ENCODE data around the gene PTPRR.
"Not testable (repeated sequence)": the region's sequence is repeated elsewhere in the genome, so short reads cannot be mapped to it uniquely, and the experiment has no call there.

Gene PTPRR

DNA sequence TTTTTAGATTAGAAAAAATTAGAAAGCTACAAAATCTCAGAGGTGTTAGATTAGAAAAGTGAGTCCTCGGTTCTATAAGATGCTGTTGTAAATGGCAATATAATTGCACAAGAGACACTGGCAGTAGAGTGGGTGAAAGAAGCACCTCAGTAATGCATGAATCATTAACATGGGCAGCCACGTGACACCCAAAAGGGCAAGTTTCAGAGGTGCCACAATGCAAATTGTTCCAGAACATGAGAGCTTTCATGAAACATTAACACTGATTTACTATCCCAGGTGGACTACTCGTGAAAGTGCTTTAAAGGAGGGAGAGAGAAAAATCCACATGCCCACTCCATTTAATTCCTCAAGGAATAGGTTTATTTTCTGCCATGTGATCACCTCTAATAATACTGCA, 108.4 kb downstream of the PTPRR start:
- Histone ChIP-seq H3K79me2 (no peaks in the 10 kb centered on the region), H3K9me3 (ENCODE audit: control insufficient read depth, low read length) (no peaks in the 10 kb centered on the region), H3K4me2 (ENCODE audit: low read length) (no peak overlapping the region), H3K27ac (no peak overlapping the region), H3K4me1 (no peaks in the 10 kb centered on the region), H3K9ac (no peak overlapping the region), H2AFZ (no peak overlapping the region), H3K27me3 (ENCODE audit: control insufficient read depth, insufficient read depth, low read length) (no peaks in the 10 kb centered on the region), H3K36me3 (ENCODE audit: control insufficient read depth, insufficient read depth, low read length) (no peaks in the 10 kb centered on the region), H3K4me3 (ENCODE audit: low read depth, low read length) (no peak overlapping the region)
- TF ChIP-seq, protein P1, sequence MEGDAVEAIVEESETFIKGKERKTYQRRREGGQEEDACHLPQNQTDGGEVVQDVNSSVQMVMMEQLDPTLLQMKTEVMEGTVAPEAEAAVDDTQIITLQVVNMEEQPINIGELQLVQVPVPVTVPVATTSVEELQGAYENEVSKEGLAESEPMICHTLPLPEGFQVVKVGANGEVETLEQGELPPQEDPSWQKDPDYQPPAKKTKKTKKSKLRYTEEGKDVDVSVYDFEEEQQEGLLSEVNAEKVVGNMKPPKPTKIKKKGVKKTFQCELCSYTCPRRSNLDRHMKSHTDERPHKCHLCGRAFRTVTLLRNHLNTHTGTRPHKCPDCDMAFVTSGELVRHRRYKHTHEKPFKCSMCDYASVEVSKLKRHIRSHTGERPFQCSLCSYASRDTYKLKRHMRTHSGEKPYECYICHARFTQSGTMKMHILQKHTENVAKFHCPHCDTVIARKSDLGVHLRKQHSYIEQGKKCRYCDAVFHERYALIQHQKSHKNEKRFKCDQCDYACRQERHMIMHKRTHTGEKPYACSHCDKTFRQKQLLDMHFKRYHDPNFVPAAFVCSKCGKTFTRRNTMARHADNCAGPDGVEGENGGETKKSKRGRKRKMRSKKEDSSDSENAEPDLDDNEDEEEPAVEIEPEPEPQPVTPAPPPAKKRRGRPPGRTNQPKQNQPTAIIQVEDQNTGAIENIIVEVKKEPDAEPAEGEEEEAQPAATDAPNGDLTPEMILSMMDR (IDR thresholded peaks at IDR 0.05) = no peak

DNA sequence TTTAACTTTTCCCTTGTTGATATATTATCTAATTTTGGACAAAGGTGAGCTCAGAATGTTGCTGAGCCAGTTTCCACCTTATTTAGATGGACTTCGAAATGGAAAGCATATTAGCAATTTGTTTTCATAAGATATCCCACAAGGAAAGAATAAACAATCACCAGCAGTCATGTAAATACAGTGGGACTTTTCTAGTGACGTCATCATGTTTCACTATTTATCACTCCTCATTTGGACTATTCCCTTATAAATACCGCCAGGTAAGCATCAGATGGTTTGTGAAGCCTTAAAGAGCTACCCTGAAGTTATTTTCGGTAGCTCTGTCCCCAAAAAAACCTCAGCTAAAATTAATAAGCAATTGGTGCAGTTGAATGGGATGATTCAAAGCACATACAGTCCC, 110.7 kb downstream of the PTPRR start:
- TF ChIP-seq, protein P1 (IDR thresholded peaks at IDR 0.05) = no peak
- Histone ChIP-seq H3K27ac (no peak overlapping the region), H3K4me3 (ENCODE audit: low read depth, low read length) (no peak overlapping the region)

DNA sequence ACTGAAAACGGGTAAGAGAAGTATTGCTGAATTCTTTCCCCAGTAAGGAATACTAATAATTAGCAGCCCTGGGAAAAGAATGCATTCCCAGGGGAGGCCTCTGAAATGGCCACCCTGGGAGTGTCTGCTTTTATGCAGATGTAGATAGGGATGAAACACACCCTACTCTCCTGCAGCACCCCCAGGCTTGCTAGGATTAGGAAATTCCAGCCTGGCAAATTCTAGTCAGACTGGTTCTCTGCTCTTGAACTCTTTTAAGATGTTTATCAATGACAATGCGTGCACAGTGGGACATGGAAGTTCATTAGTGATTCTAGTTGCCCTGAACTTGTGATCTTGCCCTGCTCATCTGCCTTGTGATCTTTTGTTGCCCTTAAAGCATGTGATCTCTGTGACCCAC, 112.5 kb downstream of the PTPRR start:
- not testable (repeated sequence) for H3K9ac ChIP-seq; H3K4me3 ChIP-seq (ENCODE audit: low read depth, low read length); H2AFZ ChIP-seq; H3K4me2 ChIP-seq (ENCODE audit: low read length); H3K36me3 ChIP-seq (ENCODE audit: control insufficient read depth, insufficient read depth, low read length); H3K27ac ChIP-seq; H3K4me1 ChIP-seq; H3K79me2 ChIP-seq; H3K27me3 ChIP-seq (ENCODE audit: control insufficient read depth, insufficient read depth, low read length); H3K9me3 ChIP-seq (ENCODE audit: control insufficient read depth, low read length)

More for the DNA sequence above, 110.7 kb downstream of the PTPRR start:
- no peak overlapping the region for H3K4me2 ChIP-seq (ENCODE audit: low read length)
- no peaks in the 10 kb centered on the region for H3K27me3 ChIP-seq (ENCODE audit: control insufficient read depth, insufficient read depth, low read length)
- no peak overlapping the region for H3K9ac ChIP-seq
- H3K4me1 ChIP-seq = no peaks in the 10 kb centered on the region
- no peaks in the 10 kb centered on the region for H3K36me3 ChIP-seq (ENCODE audit: control insufficient read depth, insufficient read depth, low read length)
- H3K79me2 ChIP-seq = no peaks in the 10 kb centered on the region
- no peak overlapping the region for H2AFZ ChIP-seq
- H3K9me3 ChIP-seq (ENCODE audit: control insufficient read depth, low read length) = no peaks in the 10 kb centered on the region

DNA sequence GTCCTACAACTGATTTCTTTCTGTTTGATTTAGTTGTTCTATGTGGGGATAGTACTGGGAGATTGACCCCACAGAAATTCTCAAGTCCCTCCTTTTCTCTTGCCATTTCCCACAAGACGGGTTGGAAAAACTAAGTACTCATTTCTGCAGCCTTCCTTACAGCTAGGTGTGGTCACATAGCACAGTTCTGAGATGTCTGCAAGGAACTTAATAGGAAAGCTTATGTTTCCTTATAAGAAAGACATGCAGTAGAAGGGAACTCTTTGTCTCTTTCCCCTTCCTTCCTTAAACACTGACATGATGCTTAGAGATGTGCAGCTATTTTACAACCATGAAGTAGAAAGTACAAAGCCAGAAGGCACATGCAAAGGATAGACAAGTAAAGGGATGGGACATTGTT, 113.7 kb downstream of the PTPRR start:
- no peak overlapping the region for H3K27ac ChIP-seq
- no peaks in the 10 kb centered on the region for H3K27me3 ChIP-seq (ENCODE audit: control insufficient read depth, insufficient read depth, low read length)
- H3K4me1 ChIP-seq = no peaks in the 10 kb centered on the region
- H3K4me3 ChIP-seq (ENCODE audit: low read depth, low read length) = no peak overlapping the region
- H3K79me2 ChIP-seq = no peaks in the 10 kb centered on the region
- no peaks in the 10 kb centered on the region for H3K36me3 ChIP-seq (ENCODE audit: control insufficient read depth, insufficient read depth, low read length)
- H3K9ac ChIP-seq = no peak overlapping the region
- no peak overlapping the region for H3K4me2 ChIP-seq (ENCODE audit: low read length)
- TF ChIP-seq, protein P1 (IDR thresholded peaks at IDR 0.05) = no peak
- no peaks in the 10 kb centered on the region for H3K9me3 ChIP-seq (ENCODE audit: control insufficient read depth, low read length)
- H2AFZ ChIP-seq = no peak overlapping the region

DNA sequence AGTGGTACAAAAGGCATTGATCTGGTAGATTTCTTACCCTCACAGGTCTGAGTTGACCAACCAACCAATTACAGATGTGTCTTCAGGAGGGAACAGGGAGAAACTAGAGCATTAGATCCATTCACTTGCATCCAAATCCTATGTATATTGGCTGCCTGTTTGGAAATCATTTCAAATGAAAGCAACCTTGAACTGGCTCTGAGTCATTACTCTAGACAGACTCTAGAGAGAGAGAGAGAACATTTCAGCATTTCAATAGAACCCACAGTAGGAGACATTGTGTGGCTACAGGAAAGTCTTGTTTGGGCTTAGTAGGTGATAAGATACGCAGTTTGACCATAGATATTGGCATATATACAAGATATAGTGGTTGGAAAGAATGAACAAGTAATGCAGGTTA, 114.5 kb downstream of the PTPRR start:
- no peaks in the 10 kb centered on the region for H3K4me1 ChIP-seq
- H3K9ac ChIP-seq = no peak overlapping the region
- no peak overlapping the region for H2AFZ ChIP-seq
- no peaks in the 10 kb centered on the region for H3K36me3 ChIP-seq (ENCODE audit: control insufficient read depth, insufficient read depth, low read length)
- H3K27ac ChIP-seq = no peak overlapping the region
- TF ChIP-seq, protein P1 (IDR thresholded peaks at IDR 0.05) = no peak
- H3K9me3 ChIP-seq (ENCODE audit: control insufficient read depth, low read length) = no peaks in the 10 kb centered on the region
- H3K4me3 ChIP-seq (ENCODE audit: low read depth, low read length) = no peak overlapping the region
- H3K79me2 ChIP-seq = no peaks in the 10 kb centered on the region
- H3K4me2 ChIP-seq (ENCODE audit: low read length) = no peak overlapping the region
- no peaks in the 10 kb centered on the region for H3K27me3 ChIP-seq (ENCODE audit: control insufficient read depth, insufficient read depth, low read length)

Measured in parathyroid adenoma (tissue), 2 donors.